Ascending aorta (tissue), 2 donors: ENCODE data around the gene VWA3A. TPM values are rescaled to one million over a fixed set of nuclear protein-coding genes. Genes with fewer than 3 reads are reported as not detected.
"Not testable (repeated sequence)": the region's sequence is repeated elsewhere in the genome, so short reads cannot be mapped to it uniquely, and the experiment has no call there.

Source experiments
- DNase-seq, 2 donors: peaks; one replicate each; pipeline ENCODE4 v3.0.0-alpha.2; 2019; ENCODE audit warnings: low spot score in 2 of 2
- H3K27ac ChIP-seq, 2 donors: fragments of 200-600 bp; sonication (generic); one replicate each; pipeline ENCODE4 v1.5.1; 2016 to 2017; ENCODE audit warnings: mild to moderate bottlenecking in 1 of 2
- H3K27me3 ChIP-seq: fragments of 200-600 bp; sonication (generic); one replicate; pipeline ENCODE4 v1.5.1; 2017
- H3K36me3 ChIP-seq, 2 donors: fragments of 200-600 bp; sonication (generic); one replicate each; pipeline ENCODE4 v1.5.1; 2016
- H3K4me1 ChIP-seq, 2 donors: fragments of 200-600 bp; sonication (generic); one replicate each; pipeline ENCODE4 v1.5.1; 2016 to 2017; ENCODE audit warnings: mild to moderate bottlenecking in 1 of 2
- H3K4me3 ChIP-seq, 2 donors: fragments of 200-600 bp; sonication (generic); one replicate each; pipeline ENCODE4 v1.5.1; 2016 to 2017; ENCODE audit warnings: mild to moderate bottlenecking in 1 of 2
- H3K9me3 ChIP-seq, 2 donors: fragments of 200-600 bp; sonication (generic); one replicate each; pipeline ENCODE4 v1.5.1; 2016
- CTCF ChIP-seq, 3 experiments: fragments of 200-600 bp in 2 of 3; fragments of 450-650 bp in 1 of 3; sonication (generic) in 2 of 3; IDR thresholded peaks; one replicate each; pipeline ENCODE4 v1.5.1; 2016 to 2019; ENCODE audit warnings: antibody characterized with exemption in 3 of 3, mild to moderate bottlenecking in 1 of 3, moderate library complexity in 1 of 3
- intact Hi-C: fragments of 100-400 bp; cut with DNase I; formaldehyde crosslinking; loops from one replicate; pipeline ENCODE4 v1.15.1; 2023
- total RNA-seq: library from RNA; depleted of rRNA; stranded (reverse); fragments of >200 nt; gene quantifications from one replicate; pipeline ENCODE4 v1.1.0, GENCODE V29; 2016

The VWA3A gene
- total RNA-seq, 1 donor from 2014 or later, result not detected

- no peaks in the 10 kb centered on the region for H3K9me3 ChIP-seq
- intact Hi-C loops, result no loop called here
Measured at GRCh38 chr16:22147853-22148252, 55.5 kb downstream of the VWA3A start.

GRCh38 chr16:22151246-22151998, 59.1 kb downstream of the VWA3A start:
- Histone ChIP-seq H3K27ac (no peak overlapping the region), H3K36me3 (no peaks in the 10 kb centered on the region), H3K27me3 (no peaks in the 10 kb centered on the region), H3K4me3 (no peak overlapping the region), H3K9me3 (no peaks in the 10 kb centered on the region), H3K4me1 (no peaks in the 10 kb centered on the region)
- no peak for DNase-seq
- intact Hi-C loops, result no loop called here
- no peak for TF ChIP-seq CTCF (IDR thresholded peaks at IDR 0.05)

More at GRCh38 chr16:22147853-22148252, 55.5 kb downstream of the VWA3A start:
- no peak overlapping the region for H3K27ac ChIP-seq
- no peak for DNase-seq
- no peak overlapping the region for H3K4me3 ChIP-seq
- no peaks in the 10 kb centered on the region for H3K4me1 ChIP-seq
- H3K36me3 ChIP-seq, result no peaks in the 10 kb centered on the region
- TF ChIP-seq CTCF (IDR thresholded peaks at IDR 0.05), result no peak
- H3K27me3 ChIP-seq, result no peaks in the 10 kb centered on the region

- no peak for DNase-seq
- Histone ChIP-seq H3K4me3 (no peak overlapping the region), H3K4me1 (no peaks in the 10 kb centered on the region), H3K27me3 (no peaks in the 10 kb centered on the region), H3K27ac (no peak overlapping the region), H3K9me3 (no peaks in the 10 kb centered on the region), H3K36me3 (no peaks in the 10 kb centered on the region)
- TF ChIP-seq CTCF (IDR thresholded peaks at IDR 0.05), result no peak
- intact Hi-C loops, result no loop called here
Measured at GRCh38 chr16:22152316-22152715, 60.0 kb downstream of the VWA3A start.

GRCh38 chr16:22153078-22153477, 60.7 kb downstream of the VWA3A start:
- H3K27me3 ChIP-seq, H3K27ac ChIP-seq, DNase-seq, H3K36me3 ChIP-seq, H3K4me1 ChIP-seq, H3K9me3 ChIP-seq, H3K4me3 ChIP-seq, intact Hi-C loops: not testable (repeated sequence)

GRCh38 chr16:22161401-22161800, 69.1 kb downstream of the VWA3A start:
- Histone ChIP-seq H3K36me3 (no peaks in the 10 kb centered on the region), H3K4me1 (no peaks in the 10 kb centered on the region), H3K27me3 (no peaks in the 10 kb centered on the region), H3K9me3 (no peaks in the 10 kb centered on the region), H3K4me3 (no peak overlapping the region), H3K27ac (no peak overlapping the region)
- intact Hi-C loops, result no loop called here
- DNase-seq, result no peak
- TF ChIP-seq CTCF (IDR thresholded peaks at IDR 0.05), result no peak

- no peak for TF ChIP-seq CTCF (IDR thresholded peaks at IDR 0.05)
- Histone ChIP-seq H3K27me3 (no peaks in the 10 kb centered on the region), H3K27ac (no peak within 1 kb of the TSS), H3K4me3 (peak within 1 kb of the TSS; percentile 16 to 31), H3K9me3 (no peaks in the 10 kb centered on the region), H3K4me1 (no peaks in the 10 kb centered on the region), H3K36me3 (no peaks in the 10 kb centered on the region)
- DNase-seq, result no peak
- intact Hi-C loops, result no loop called here
Measured at GRCh38 chr16:22161999-22162655, 69.8 kb downstream of the VWA3A start, which contains the start of gene SDR42E2. Gene SDR42E2, plus strand, starts transcription at chr16:22162506. Its CDS starts 3,077 bp downstream, at chr16:22165583.
